Lung microvascular endothelial cell (primary cell): Measurements from ENCODE around the gene KRT9. TPM values are rescaled to one million over a fixed set of nuclear protein-coding genes. Genes with fewer than 3 reads are reported as not detected.
"Not testable (repeated sequence)": the region's sequence is repeated elsewhere in the genome, so short reads cannot be mapped to it uniquely, and the experiment has no call there.

Experiments
- DNase-seq, 2 donors: peaks; one replicate each; pipeline versions ENCODE4 v3.0.0 to v3.0.0-alpha.2; 2010; ENCODE audit warnings: low read depth in 2 of 2
- total RNA-seq: library from RNA; depleted of rRNA; stranded (reverse); fragments of >200 nt; gene quantifications from 2 replicates; pipeline ENCODE4 v1.2.1, GENCODE V29; 2014

The KRT9 gene
- total RNA-seq, 1 donor from 2014 or later, result not detected

GRCh38 chr17:41580244-41580575, 8.4 kb upstream of the KRT9 start:
- no peak for DNase-seq

- DNase-seq, result peak; percentile 72 to 86
Measured at GRCh38 chr17:41579484-41580243, 7.8 kb upstream of the KRT9 start.

- DNase-seq, result no peak
Measured at GRCh38 chr17:41578971-41579370, 7.1 kb upstream of the KRT9 start.

GRCh38 chr17:41578538-41578937, 6.7 kb upstream of the KRT9 start:
- no peak for DNase-seq

- not testable (repeated sequence) for DNase-seq
Measured at GRCh38 chr17:41576740-41577139, 4.9 kb upstream of the KRT9 start.

- DNase-seq, result no peak
Measured at GRCh38 chr17:41575336-41575735, 3.5 kb upstream of the KRT9 start.

- no peak for DNase-seq
Measured at GRCh38 chr17:41567317-41567716, 4.5 kb downstream of the KRT9 start.

- no peak for DNase-seq
Measured at GRCh38 chr17:41565338-41565737, 6.5 kb downstream of the KRT9 start.

GRCh38 chr17:41563607-41564170, 8.2 kb downstream of the KRT9 start:
- no peak for DNase-seq

- no peak for DNase-seq
Measured at GRCh38 chr17:41561554-41561953, 10.3 kb downstream of the KRT9 start.

- no peak for DNase-seq
Measured at GRCh38 chr17:41559548-41559947, 12.3 kb downstream of the KRT9 start.

GRCh38 chr17:41556931-41557330, 14.9 kb downstream of the KRT9 start:
- no peak for DNase-seq

- DNase-seq, result no peak
Measured at GRCh38 chr17:41556306-41556705, 15.6 kb downstream of the KRT9 start.

GRCh38 chr17:41555105-41555887, 16.6 kb downstream of the KRT9 start:
- peak in 1 of 2 donors; percentile 35 for DNase-seq

- no peak for DNase-seq
Measured at GRCh38 chr17:41553987-41554680, 17.7 kb downstream of the KRT9 start.

GRCh38 chr17:41553176-41553575, 18.7 kb downstream of the KRT9 start:
- no peak for DNase-seq

- no peak for DNase-seq
Measured at GRCh38 chr17:41552455-41552854, 19.4 kb downstream of the KRT9 start.

- peak; percentile 32 to 42 for DNase-seq
Measured at GRCh38 chr17:41551365-41551764, 20.5 kb downstream of the KRT9 start.

- DNase-seq, result no peak
Measured at GRCh38 chr17:41549596-41550039, 22.2 kb downstream of the KRT9 start.

GRCh38 chr17:41548844-41549595, 22.8 kb downstream of the KRT9 start:
- DNase-seq, result peak; percentile 82 to 84
